Measurements from ENCODE around the gene POLD3. TPM values are rescaled to one million over a fixed set of nuclear protein-coding genes. Genes with fewer than 3 reads are reported as not detected.

Gene POLD3
- total RNA-seq, 4 donors from 2014 or later = 19.8 to 55.3 (median 34.2) TPM

DNA sequence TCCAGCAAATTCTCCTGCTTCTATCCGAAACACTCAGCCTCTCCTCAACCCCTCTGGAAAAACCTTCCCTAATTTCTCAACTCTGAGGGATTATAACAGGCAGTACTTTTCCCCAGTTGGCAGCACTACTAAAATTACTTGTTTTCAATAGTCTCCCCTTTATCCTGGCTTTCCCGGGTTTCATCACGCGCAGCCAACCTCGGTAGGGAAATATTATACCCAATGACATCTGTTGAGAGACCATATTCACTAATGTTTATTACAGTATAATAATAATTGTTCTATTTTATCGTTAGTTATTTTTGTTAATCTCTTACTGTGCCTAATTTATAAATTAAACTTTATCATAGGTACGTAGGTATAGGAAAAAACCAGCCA, 330 bp upstream of the POLD3 start:
- Histone ChIP-seq H3K9me3 (no peaks in the 10 kb centered on the region), H3K36me3 (peaks cover 0 to 13% (median 0%) of the 10 kb centered on the region in 3 donors), H3K4me3 (peak overlapping the region; percentile 58 to 94 (median 76)), H3K27ac (peak overlapping the region in 3 of 4 donors; percentile 32 to 75 (median 67)), H3K27me3 (no peaks in the 10 kb centered on the region), H3K4me1 (no peaks in the 10 kb centered on the region)
- no peak for DNase-seq
- TF ChIP-seq POLR2A (IDR thresholded peaks at IDR 0.05) = no peak

DNA sequence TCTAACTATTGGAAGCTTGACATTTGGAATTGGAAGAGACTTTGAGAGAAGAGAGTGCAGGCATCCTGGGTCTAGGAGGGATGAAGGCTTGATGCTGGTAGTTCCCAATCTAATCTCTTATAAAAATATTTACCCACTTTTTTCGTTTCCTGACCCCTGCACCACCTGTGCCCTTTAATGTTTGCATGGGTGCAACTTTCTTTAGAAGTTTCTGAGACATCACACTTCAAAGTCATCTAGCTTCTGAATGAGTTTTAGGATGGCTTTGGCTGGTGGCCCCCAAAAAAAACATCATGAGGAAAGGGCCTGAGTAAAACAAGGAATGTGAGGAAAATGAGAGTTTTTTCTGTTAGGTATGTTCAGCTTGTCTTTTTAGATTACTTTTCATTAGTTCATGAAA, 1.1 kb downstream of the POLD3 start:
- Histone ChIP-seq H3K27me3 (no peaks in the 10 kb centered on the region), H3K4me3 (peak overlapping the region; percentile 58 to 94 (median 76)), H3K9me3 (no peaks in the 10 kb centered on the region), H3K4me1 (no peaks in the 10 kb centered on the region), H3K36me3 (peaks cover 0 to 13% (median 0%) of the 10 kb centered on the region in 3 donors), H3K27ac (peak overlapping the region in 1 of 4 donors; percentile 32)
- TF ChIP-seq POLR2A (IDR thresholded peaks at IDR 0.05) = no peak
- TF ChIP-seq, protein P1, sequence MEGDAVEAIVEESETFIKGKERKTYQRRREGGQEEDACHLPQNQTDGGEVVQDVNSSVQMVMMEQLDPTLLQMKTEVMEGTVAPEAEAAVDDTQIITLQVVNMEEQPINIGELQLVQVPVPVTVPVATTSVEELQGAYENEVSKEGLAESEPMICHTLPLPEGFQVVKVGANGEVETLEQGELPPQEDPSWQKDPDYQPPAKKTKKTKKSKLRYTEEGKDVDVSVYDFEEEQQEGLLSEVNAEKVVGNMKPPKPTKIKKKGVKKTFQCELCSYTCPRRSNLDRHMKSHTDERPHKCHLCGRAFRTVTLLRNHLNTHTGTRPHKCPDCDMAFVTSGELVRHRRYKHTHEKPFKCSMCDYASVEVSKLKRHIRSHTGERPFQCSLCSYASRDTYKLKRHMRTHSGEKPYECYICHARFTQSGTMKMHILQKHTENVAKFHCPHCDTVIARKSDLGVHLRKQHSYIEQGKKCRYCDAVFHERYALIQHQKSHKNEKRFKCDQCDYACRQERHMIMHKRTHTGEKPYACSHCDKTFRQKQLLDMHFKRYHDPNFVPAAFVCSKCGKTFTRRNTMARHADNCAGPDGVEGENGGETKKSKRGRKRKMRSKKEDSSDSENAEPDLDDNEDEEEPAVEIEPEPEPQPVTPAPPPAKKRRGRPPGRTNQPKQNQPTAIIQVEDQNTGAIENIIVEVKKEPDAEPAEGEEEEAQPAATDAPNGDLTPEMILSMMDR (IDR thresholded peaks at IDR 0.05) = no peak
- DNase-seq = no peak

DNA sequence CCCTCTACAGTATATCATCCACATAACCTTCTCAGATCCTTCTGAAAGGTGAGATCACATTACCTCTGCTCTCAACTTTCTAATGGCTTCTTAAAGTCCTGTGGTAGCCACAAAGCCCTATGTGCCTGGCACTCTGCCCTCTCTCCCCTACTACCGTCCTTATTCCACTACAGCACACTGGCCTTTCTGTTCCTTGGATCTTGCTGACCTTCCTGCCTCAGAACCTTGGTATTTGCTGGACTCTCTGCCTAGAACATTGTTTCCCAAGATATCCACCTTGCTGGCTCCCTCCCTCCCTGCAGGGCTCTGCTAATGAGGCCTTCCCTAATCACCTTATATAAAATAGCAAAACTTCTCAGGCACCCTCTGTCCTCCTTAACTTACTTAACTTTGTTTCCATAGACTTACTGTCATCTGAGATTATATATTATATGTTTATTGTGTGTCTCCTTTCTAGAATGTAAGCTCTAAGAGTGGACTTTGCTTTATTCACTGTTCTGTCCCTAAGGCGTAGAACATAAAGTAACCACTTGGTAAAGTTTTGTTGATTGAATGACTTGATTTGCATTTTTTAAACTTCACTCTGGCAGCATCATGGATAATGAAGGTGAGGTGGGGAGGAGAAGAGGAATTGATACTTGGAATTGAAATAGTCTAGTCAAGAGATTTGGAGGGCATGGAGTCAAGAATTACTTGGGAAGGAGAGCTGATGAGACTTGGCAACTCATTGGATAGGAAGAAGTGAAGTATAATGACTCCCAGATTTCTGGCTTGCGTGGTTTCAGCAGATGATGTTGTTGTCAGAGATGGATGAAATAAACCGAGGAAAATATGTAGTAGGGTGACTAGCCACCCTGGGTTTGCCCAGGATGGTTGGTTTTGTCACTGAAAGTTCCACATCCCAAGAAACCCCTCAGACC, 10.5 kb downstream of the POLD3 start:
- peaks cover 0 to 25% (median 0%) of the 10 kb centered on the region in 3 donors for H3K36me3 ChIP-seq
- H3K27ac ChIP-seq = peak overlapping the region in 2 of 4 donors; percentile 51 to 72
- H3K4me1 ChIP-seq = peaks cover 0 to 4% (median 0%) of the 10 kb centered on the region in 4 donors
- no peaks in the 10 kb centered on the region for H3K27me3 ChIP-seq
- TF ChIP-seq, protein P1 (IDR thresholded peaks at IDR 0.05) = peak in 2 of 6 experiments; percentile 10 to 13
- TF ChIP-seq POLR2A (IDR thresholded peaks at IDR 0.05) = no peak
- no peak overlapping the region for H3K4me3 ChIP-seq
- no peak for DNase-seq
- H3K9me3 ChIP-seq = no peaks in the 10 kb centered on the region

DNA sequence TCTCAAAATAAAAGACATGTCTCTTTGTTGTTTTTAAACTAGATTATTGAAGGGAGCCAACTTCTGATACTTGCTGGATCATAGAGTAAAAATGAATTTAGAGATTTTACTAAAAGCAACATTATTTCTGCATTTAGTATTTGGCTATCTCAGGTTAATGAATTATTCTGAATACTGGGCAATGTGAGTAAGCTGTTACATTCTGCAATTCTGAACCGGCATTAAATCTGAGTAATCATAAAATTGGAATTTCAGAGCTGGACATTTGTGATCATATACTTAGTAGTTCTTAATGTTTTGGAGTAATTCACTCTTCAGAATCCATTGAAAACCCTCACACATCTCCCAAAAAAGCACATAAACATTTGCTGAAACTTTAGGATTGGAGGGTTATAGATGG, 11.5 kb downstream of the POLD3 start:
- peaks cover 0 to 4% (median 0%) of the 10 kb centered on the region in 4 donors for H3K4me1 ChIP-seq
- H3K4me3 ChIP-seq = no peak overlapping the region
- no peak for TF ChIP-seq POLR2A (IDR thresholded peaks at IDR 0.05)
- TF ChIP-seq, protein P1 (IDR thresholded peaks at IDR 0.05) = no peak
- no peak for DNase-seq
- H3K36me3 ChIP-seq = peaks cover 0 to 23% (median 0%) of the 10 kb centered on the region in 3 donors
- no peaks in the 10 kb centered on the region for H3K9me3 ChIP-seq
- no peak overlapping the region for H3K27ac ChIP-seq
- H3K27me3 ChIP-seq = no peaks in the 10 kb centered on the region

DNA sequence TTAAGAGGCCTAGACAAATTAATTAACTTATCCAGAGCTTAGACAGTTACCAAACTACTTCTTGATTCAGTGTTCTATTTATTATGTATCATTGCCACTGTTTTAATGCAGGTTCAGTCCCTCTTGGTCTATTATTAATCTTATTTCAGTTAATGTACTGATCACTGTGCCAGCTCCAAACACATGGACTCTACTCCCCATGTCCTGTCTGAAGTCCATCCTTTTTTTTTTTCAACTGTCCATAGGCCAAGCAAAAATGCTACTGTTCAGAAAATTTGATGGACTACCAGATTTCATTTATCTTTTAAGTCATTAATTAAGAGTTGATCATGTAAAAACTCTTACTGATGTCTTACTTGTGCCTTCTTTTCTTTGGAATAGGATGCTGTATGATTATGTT, 11.9 kb downstream of the POLD3 start:
- H3K27me3 ChIP-seq = no peaks in the 10 kb centered on the region
- peaks cover 0 to 4% (median 0%) of the 10 kb centered on the region in 4 donors for H3K4me1 ChIP-seq
- H3K9me3 ChIP-seq = no peaks in the 10 kb centered on the region
- H3K27ac ChIP-seq = no peak overlapping the region
- DNase-seq = no peak
- no peak overlapping the region for H3K4me3 ChIP-seq
- TF ChIP-seq, protein P1 (IDR thresholded peaks at IDR 0.05) = no peak
- no peak for TF ChIP-seq POLR2A (IDR thresholded peaks at IDR 0.05)
- peaks cover 0 to 21% (median 0%) of the 10 kb centered on the region in 3 donors for H3K36me3 ChIP-seq

DNA sequence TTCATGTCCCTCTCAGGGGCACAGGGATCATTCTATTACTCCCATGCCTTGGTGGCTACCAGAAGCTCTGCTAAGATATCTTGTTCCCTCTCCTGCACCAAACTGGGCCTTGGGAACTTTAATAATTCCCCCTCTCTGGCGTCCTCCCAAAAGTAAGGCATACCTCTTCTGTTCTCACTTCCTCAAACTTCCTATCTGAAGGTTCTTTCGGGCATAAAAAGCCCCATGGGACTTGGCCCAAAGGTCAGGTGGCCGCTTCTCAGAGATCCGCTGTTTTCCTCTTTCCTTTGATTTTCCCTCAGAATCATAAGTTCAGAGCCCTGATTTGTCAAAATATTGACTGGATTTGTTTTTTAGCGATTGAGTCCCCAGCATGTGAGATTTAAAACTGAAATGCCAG, 13.0 kb downstream of the POLD3 start:
- Histone ChIP-seq H3K27ac (no peak overlapping the region), H3K4me1 (peaks cover 0 to 4% (median 0%) of the 10 kb centered on the region in 4 donors), H3K4me3 (no peak overlapping the region), H3K27me3 (no peaks in the 10 kb centered on the region), H3K36me3 (peaks cover 0 to 15% (median 0%) of the 10 kb centered on the region in 3 donors), H3K9me3 (no peaks in the 10 kb centered on the region)
- DNase-seq = no peak
- no peak for TF ChIP-seq POLR2A (IDR thresholded peaks at IDR 0.05)
- TF ChIP-seq, protein P1 (IDR thresholded peaks at IDR 0.05) = no peak

Data from Peyer's patch (tissue), 4 donors.